Tongue (tissue), 2 donors: ENCODE data around the gene PARL. TPM values are rescaled to one million over a fixed set of nuclear protein-coding genes. Genes with fewer than 3 reads are reported as not detected.
A peak's percentile ranks its signal among the peaks of the same experiment; 100 is the strongest.

Experiments
- DNase-seq: peaks from one replicate; pipeline ENCODE4 v3.0.0-alpha.2; 2015
- total RNA-seq: library from RNA; depleted of rRNA; stranded (reverse); fragments of >200 nt; gene quantifications from one replicate; pipeline ENCODE4 v1.2.3, GENCODE V29; 2014

The PARL gene
- total RNA-seq, 1 donor from 2014 or later: 41.9 TPM

GRCh38 chr3:183845608-183846288, 38.9 kb downstream of the PARL start:
- DNase-seq: no peak

- no peak for DNase-seq
These were observed 39.6 kb downstream of the PARL start for GRCh38 chr3:183845090-183845489.

GRCh38 chr3:183844606-183845005, 40.1 kb downstream of the PARL start:
- no peak for DNase-seq

GRCh38 chr3:183839751-183840150, 44.9 kb downstream of the PARL start:
- no peak for DNase-seq

GRCh38 chr3:183837894-183838293, 46.8 kb downstream of the PARL start:
- DNase-seq: no peak

GRCh38 chr3:183837390-183837789, 47.3 kb downstream of the PARL start:
- DNase-seq: no peak

- no peak for DNase-seq
These were observed 51.2 kb downstream of the PARL start for GRCh38 chr3:183833516-183833915.

GRCh38 chr3:183830187-183830586, 54.5 kb downstream of the PARL start:
- no peak for DNase-seq

GRCh38 chr3:183829466-183829865, 55.2 kb downstream of the PARL start:
- no peak for DNase-seq

GRCh38 chr3:183828538-183828870, 56.2 kb downstream of the PARL start:
- no peak for DNase-seq

- DNase-seq: no peak
These were observed 56.7 kb downstream of the PARL start for GRCh38 chr3:183827809-183828537.

GRCh38 chr3:183826448-183827250, 58.0 kb downstream of the PARL start:
- DNase-seq: no peak

GRCh38 chr3:183825456-183826161, 59.1 kb downstream of the PARL start, which contains the start of gene MAP6D1:
Gene MAP6D1, minus strand, starts transcription at chr3:183825577. Its CDS starts 30 bp downstream, at chr3:183825547.
- peak; percentile 82 for DNase-seq

- peak; percentile 35 for DNase-seq
These were observed 59.8 kb downstream of the PARL start for GRCh38 chr3:183824761-183825455.

- peak; percentile 48 for DNase-seq
These were observed 60.7 kb downstream of the PARL start for GRCh38 chr3:183823963-183824362.

GRCh38 chr3:183822631-183823030, 62.0 kb downstream of the PARL start:
- DNase-seq: no peak

GRCh38 chr3:183819831-183820230, 64.8 kb downstream of the PARL start:
- no peak for DNase-seq

- no peak for DNase-seq
These were observed 65.7 kb downstream of the PARL start for GRCh38 chr3:183818706-183819624.

GRCh38 chr3:183818041-183818620, 66.5 kb downstream of the PARL start:
- no peak for DNase-seq

GRCh38 chr3:183817639-183818038, 67.0 kb downstream of the PARL start:
- no peak for DNase-seq
